ENCODE measurements around the gene LUC7L2. TPM values are rescaled to one million over a fixed set of nuclear protein-coding genes. Genes with fewer than 3 reads are reported as not detected.
A peak's percentile ranks its signal among the peaks of the same experiment; 100 is the strongest.
"Not testable (repeated sequence)": the region's sequence is repeated elsewhere in the genome, so short reads cannot be mapped to it uniquely, and the experiment has no call there.

The LUC7L2 gene
- total RNA-seq, 2 donors from 2014 or later, result 61.3 to 107 TPM

GRCh38 chr7:139341776-139342226 is 17.9 kb upstream of the LUC7L2 start:
- no peaks in the 10 kb centered on the region for H3K9me3 ChIP-seq
- peak overlapping the region; percentile 74 for H3K4me3 ChIP-seq
- peaks cover 6% of the 10 kb centered on the region for H3K4me1 ChIP-seq
- H3K27ac ChIP-seq, result peak overlapping the region; percentile 99
- no peaks in the 10 kb centered on the region for H3K36me3 ChIP-seq
- H3K27me3 ChIP-seq, result no peaks in the 10 kb centered on the region
- H3K9ac ChIP-seq (ENCODE audit: low read depth in 2 of 2, low read length in 2 of 2), result peak overlapping the region; percentile 95 to 97
- TF ChIP-seq CTCF (IDR thresholded peaks at IDR 0.05), result no peak
- intact Hi-C loops (cut with DNase I), result no loop called here
- DNase-seq, result no peak

- no peak for TF ChIP-seq CTCF (IDR thresholded peaks at IDR 0.05)
- Histone ChIP-seq H3K4me3 (no peak overlapping the region), H3K27me3 (no peaks in the 10 kb centered on the region), H3K36me3 (no peaks in the 10 kb centered on the region), H3K4me1 (peaks cover 6% of the 10 kb centered on the region), H3K9ac (ENCODE audit: low read depth in 2 of 2, low read length in 2 of 2) (no peak overlapping the region), H3K9me3 (no peaks in the 10 kb centered on the region), H3K27ac (no peak overlapping the region)
- intact Hi-C loops (cut with DNase I), result no loop called here
- DNase-seq, result no peak
These were observed 14.7 kb upstream of the LUC7L2 start for GRCh38 chr7:139345042-139345441.

- Histone ChIP-seq H3K9me3 (no peaks in the 10 kb centered on the region), H3K27ac (no peak overlapping the region), H3K9ac (ENCODE audit: low read depth in 2 of 2, low read length in 2 of 2) (no peak overlapping the region), H3K27me3 (no peaks in the 10 kb centered on the region), H3K36me3 (no peaks in the 10 kb centered on the region), H3K4me1 (no peaks in the 10 kb centered on the region), H3K4me3 (no peak overlapping the region)
- DNase-seq, result no peak
- TF ChIP-seq CTCF (IDR thresholded peaks at IDR 0.05), result no peak
- intact Hi-C loops (cut with DNase I), result no loop called here
These were observed 8.7 kb upstream of the LUC7L2 start for GRCh38 chr7:139351027-139351426.

GRCh38 chr7:139354729-139355128 is 5.0 kb upstream of the LUC7L2 start:
- Histone ChIP-seq H3K36me3 (no peaks in the 10 kb centered on the region), H3K9ac (ENCODE audit: low read depth in 2 of 2, low read length in 2 of 2) (no peak overlapping the region), H3K27ac (no peak overlapping the region), H3K4me3 (no peak overlapping the region), H3K9me3 (no peaks in the 10 kb centered on the region), H3K4me1 (no peaks in the 10 kb centered on the region), H3K27me3 (no peaks in the 10 kb centered on the region)
- intact Hi-C loops (cut with DNase I), result no loop called here
- no peak for DNase-seq
- no peak for TF ChIP-seq CTCF (IDR thresholded peaks at IDR 0.05)

GRCh38 chr7:139355320-139355719 is 4.4 kb upstream of the LUC7L2 start:
- DNase-seq, result no peak
- Histone ChIP-seq H3K36me3 (no peaks in the 10 kb centered on the region), H3K4me1 (no peaks in the 10 kb centered on the region), H3K27me3 (no peaks in the 10 kb centered on the region), H3K9me3 (no peaks in the 10 kb centered on the region), H3K9ac (ENCODE audit: low read depth in 2 of 2, low read length in 2 of 2) (no peak overlapping the region), H3K4me3 (no peak overlapping the region), H3K27ac (no peak overlapping the region)
- TF ChIP-seq CTCF (IDR thresholded peaks at IDR 0.05), result no peak
- intact Hi-C loops (cut with DNase I), result no loop called here

- H3K27me3 ChIP-seq; DNase-seq; H3K36me3 ChIP-seq; intact Hi-C loops (cut with DNase I); H3K9me3 ChIP-seq: not testable (repeated sequence)
- Histone ChIP-seq H3K9ac (ENCODE audit: low read depth in 2 of 2, low read length in 2 of 2) (peak overlapping the region; percentile 46 to 98), H3K4me3 (peak overlapping the region; percentile 82), H3K4me1 (peaks cover 11% of the 10 kb centered on the region), H3K27ac (peak overlapping the region; percentile 100)
These were observed 1.8 kb upstream of the LUC7L2 start for GRCh38 chr7:139357729-139358506.

Measured in colonic mucosa (tissue), 4 donors.